Thyroid gland (tissue), 4 donors: ENCODE data around the gene DLGAP3.

ENCODE experiments used
- POLR2A ChIP-seq, 2 donors: fragments of 450-650 bp; IDR thresholded peaks; one replicate each; pipeline ENCODE4 v1.6.1; 2017; ENCODE audit warnings: antibody characterized with exemption in 2 of 2, mild to moderate bottlenecking in 2 of 2, moderate library complexity in 1 of 2
- TF ChIP-seq, protein P1 (sequence below), 6 experiments: fragments of 200-600 bp in 3 of 6; fragments of 450-650 bp in 3 of 6; sonication (generic) in 3 of 6; IDR thresholded peaks; one replicate each; pipeline ENCODE4 v1.5.1; 2016 to 2019; ENCODE audit warnings: antibody characterized with exemption in 6 of 6, mild to moderate bottlenecking in 2 of 6, inconsistent platforms in 1 of 6, moderate library complexity in 1 of 6

DNA sequence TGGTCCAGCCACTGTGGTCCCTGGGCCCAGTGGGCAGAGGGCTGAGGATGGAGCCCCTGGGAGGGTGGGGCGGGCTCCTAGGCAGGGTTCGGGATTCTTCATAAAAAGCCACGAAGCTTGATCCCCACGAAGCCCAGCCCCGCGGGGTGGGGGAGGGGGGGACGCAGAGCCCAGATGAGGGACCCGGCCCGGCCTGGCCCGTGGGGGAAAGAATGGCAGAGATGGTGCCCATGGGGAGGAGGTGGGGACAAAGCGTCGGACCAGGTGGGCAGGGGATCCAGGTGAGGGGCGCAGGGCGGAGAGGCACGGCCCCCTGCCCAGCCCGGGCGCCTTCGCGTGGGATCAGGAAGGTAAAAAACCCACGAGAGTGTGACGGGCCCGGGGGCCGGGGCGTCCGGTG, 63.9 kb downstream of the DLGAP3 start:
- TF ChIP-seq, protein P1, sequence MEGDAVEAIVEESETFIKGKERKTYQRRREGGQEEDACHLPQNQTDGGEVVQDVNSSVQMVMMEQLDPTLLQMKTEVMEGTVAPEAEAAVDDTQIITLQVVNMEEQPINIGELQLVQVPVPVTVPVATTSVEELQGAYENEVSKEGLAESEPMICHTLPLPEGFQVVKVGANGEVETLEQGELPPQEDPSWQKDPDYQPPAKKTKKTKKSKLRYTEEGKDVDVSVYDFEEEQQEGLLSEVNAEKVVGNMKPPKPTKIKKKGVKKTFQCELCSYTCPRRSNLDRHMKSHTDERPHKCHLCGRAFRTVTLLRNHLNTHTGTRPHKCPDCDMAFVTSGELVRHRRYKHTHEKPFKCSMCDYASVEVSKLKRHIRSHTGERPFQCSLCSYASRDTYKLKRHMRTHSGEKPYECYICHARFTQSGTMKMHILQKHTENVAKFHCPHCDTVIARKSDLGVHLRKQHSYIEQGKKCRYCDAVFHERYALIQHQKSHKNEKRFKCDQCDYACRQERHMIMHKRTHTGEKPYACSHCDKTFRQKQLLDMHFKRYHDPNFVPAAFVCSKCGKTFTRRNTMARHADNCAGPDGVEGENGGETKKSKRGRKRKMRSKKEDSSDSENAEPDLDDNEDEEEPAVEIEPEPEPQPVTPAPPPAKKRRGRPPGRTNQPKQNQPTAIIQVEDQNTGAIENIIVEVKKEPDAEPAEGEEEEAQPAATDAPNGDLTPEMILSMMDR (IDR thresholded peaks at IDR 0.05), result no peak
- TF ChIP-seq POLR2A (IDR thresholded peaks at IDR 0.05), result no peak
